ENCODE data around the gene ILK. TPM values are rescaled to one million over a fixed set of nuclear protein-coding genes. Genes with fewer than 3 reads are reported as not detected.

Gene ILK
- total and polyA plus RNA-seq, 2 donors (not counting 1 experiment from before 2014, with no cell fraction given) = 176 to 420 TPM

- Histone ChIP-seq H3K9me3 (ENCODE audit: control insufficient read depth, insufficient read depth, low read depth, low read length) (no peaks in the 10 kb centered on the region), H2AFZ (ENCODE audit: low read length) (no peak overlapping the region), H3K36me3 (ENCODE audit: control insufficient read depth, insufficient read depth, low read length) (peaks cover 32% of the 10 kb centered on the region), H3K4me2 (ENCODE audit: extremely low read depth, insufficient read depth, low read length) (peak overlapping the region; percentile 76), H3K27me3 (ENCODE audit: control insufficient read depth, insufficient read depth, low read length) (no peaks in the 10 kb centered on the region), H3K79me2 (ENCODE audit: control insufficient read depth, insufficient read depth, low read length) (peaks cover 53% of the 10 kb centered on the region), H3K4me1 (ENCODE audit: control insufficient read depth, extremely low read depth, insufficient read depth, low read length) (peaks cover 28% of the 10 kb centered on the region), H4K20me1 (ENCODE audit: control insufficient read depth, extremely low read depth, insufficient read depth, low read length) (no peaks in the 10 kb centered on the region), H3K9ac (ENCODE audit: insufficient read depth, low read length) (no peak overlapping the region), H3K4me3 (replicated peaks in 1 of 4; ENCODE audit: control extremely low read depth in 1 of 4, insufficient read depth in 1 of 4, low read depth in 3 of 4, low read length in 4 of 4) (peak overlapping the region in 3 of 4 experiments; percentile 63 to 83 (median 80)), H3K27ac (ENCODE audit: insufficient read depth, low read length) (peak overlapping the region; percentile 82)
- DNase-seq (ENCODE audit: low read depth in 2 of 2) = no peak
- TF ChIP-seq EZH2 (IDR thresholded peaks at IDR 0.05; ENCODE audit: low read length, missing control alignments) = no peak
- no peak for TF ChIP-seq CTCF (conservative IDR thresholded peaks at IDR 0.05 in 1 of 2, IDR thresholded peaks at IDR 0.05 in 1 of 2; ENCODE audit: low read depth in 1 of 2, low read length in 2 of 2)
Observed at GRCh38 chr11:6610591-6610990, 7.0 kb downstream of the ILK start.

- Histone ChIP-seq H3K27ac (ENCODE audit: insufficient read depth, low read length) (peak overlapping the region; percentile 82), H3K79me2 (ENCODE audit: control insufficient read depth, insufficient read depth, low read length) (peaks cover 47% of the 10 kb centered on the region), H3K36me3 (ENCODE audit: control insufficient read depth, insufficient read depth, low read length) (peaks cover 34% of the 10 kb centered on the region), H3K4me3 (replicated peaks in 1 of 4; ENCODE audit: control extremely low read depth in 1 of 4, insufficient read depth in 1 of 4, low read depth in 3 of 4, low read length in 4 of 4) (peak overlapping the region; percentile 30 to 83 (median 72)), H3K9ac (ENCODE audit: insufficient read depth, low read length) (peak overlapping the region; percentile 79), H4K20me1 (ENCODE audit: control insufficient read depth, extremely low read depth, insufficient read depth, low read length) (no peaks in the 10 kb centered on the region), H3K4me1 (ENCODE audit: control insufficient read depth, extremely low read depth, insufficient read depth, low read length) (peaks cover 25% of the 10 kb centered on the region), H2AFZ (ENCODE audit: low read length) (no peak overlapping the region), H3K4me2 (ENCODE audit: extremely low read depth, insufficient read depth, low read length) (peak overlapping the region; percentile 76), H3K9me3 (ENCODE audit: control insufficient read depth, insufficient read depth, low read depth, low read length) (no peaks in the 10 kb centered on the region), H3K27me3 (ENCODE audit: control insufficient read depth, insufficient read depth, low read length) (no peaks in the 10 kb centered on the region)
- no peak for TF ChIP-seq CTCF (conservative IDR thresholded peaks at IDR 0.05 in 1 of 2, IDR thresholded peaks at IDR 0.05 in 1 of 2; ENCODE audit: low read depth in 1 of 2, low read length in 2 of 2)
- no peak for TF ChIP-seq EZH2 (IDR thresholded peaks at IDR 0.05; ENCODE audit: low read length, missing control alignments)
- DNase-seq (ENCODE audit: low read depth in 2 of 2) = peak; percentile 28 to 44
Observed at GRCh38 chr11:6611092-6611962, 7.8 kb downstream of the ILK start.

GRCh38 chr11:6611963-6612212, 8.3 kb downstream of the ILK start:
- Histone ChIP-seq H3K4me3 (replicated peaks in 1 of 4; ENCODE audit: control extremely low read depth in 1 of 4, insufficient read depth in 1 of 4, low read depth in 3 of 4, low read length in 4 of 4) (peak overlapping the region; percentile 30 to 83 (median 72)), H3K4me1 (ENCODE audit: control insufficient read depth, extremely low read depth, insufficient read depth, low read length) (peaks cover 22% of the 10 kb centered on the region), H3K79me2 (ENCODE audit: control insufficient read depth, insufficient read depth, low read length) (peaks cover 44% of the 10 kb centered on the region), H3K9ac (ENCODE audit: insufficient read depth, low read length) (peak overlapping the region; percentile 79), H3K27me3 (ENCODE audit: control insufficient read depth, insufficient read depth, low read length) (no peaks in the 10 kb centered on the region), H4K20me1 (ENCODE audit: control insufficient read depth, extremely low read depth, insufficient read depth, low read length) (no peaks in the 10 kb centered on the region), H3K9me3 (ENCODE audit: control insufficient read depth, insufficient read depth, low read depth, low read length) (no peaks in the 10 kb centered on the region), H2AFZ (ENCODE audit: low read length) (no peak overlapping the region), H3K27ac (ENCODE audit: insufficient read depth, low read length) (peak overlapping the region; percentile 82), H3K36me3 (ENCODE audit: control insufficient read depth, insufficient read depth, low read length) (peaks cover 37% of the 10 kb centered on the region), H3K4me2 (ENCODE audit: extremely low read depth, insufficient read depth, low read length) (peak overlapping the region; percentile 76)
- DNase-seq (ENCODE audit: low read depth in 2 of 2) = no peak
- TF ChIP-seq CTCF (conservative IDR thresholded peaks at IDR 0.05 in 1 of 2, IDR thresholded peaks at IDR 0.05 in 1 of 2; ENCODE audit: low read depth in 1 of 2, low read length in 2 of 2) = no peak
- TF ChIP-seq EZH2 (IDR thresholded peaks at IDR 0.05; ENCODE audit: low read length, missing control alignments) = no peak
